ENCODE results near the gene TIPARP. TPM values are rescaled to one million over a fixed set of nuclear protein-coding genes. Genes with fewer than 3 reads are reported as not detected.

Gene TIPARP
- total RNA-seq, 1 experiment from 2014 or later, result 15.8 TPM

GRCh38 chr3:156718622-156719306 lies 44.4 kb downstream of the TIPARP start:
- peaks cover 26% of the 10 kb centered on the region for H3K4me1 Mint-ChIP-seq (ENCODE audit: low read depth, unreplicated experiment)
- no peaks in the 10 kb centered on the region for H3K27me3 Mint-ChIP-seq (ENCODE audit: insufficient read depth, unreplicated experiment)
- H3K4me3 Mint-ChIP-seq (ENCODE audit: unreplicated experiment), result no peak overlapping the region
- no peak for TF ChIP-seq CTCF (IDR thresholded peaks at IDR 0.05; ENCODE audit: insufficient read depth in 1 of 2, low read depth in 1 of 2, low read length in 1 of 2, severe bottlenecking in 1 of 2, unreplicated experiment in 1 of 2)
- no peaks in the 10 kb centered on the region for H3K9me3 Mint-ChIP-seq (ENCODE audit: unreplicated experiment)
- Histone ChIP-seq H3K9me3 (no peaks in the 10 kb centered on the region), H3K36me3 (ENCODE audit: control insufficient read depth, insufficient read depth, low read length) (no peaks in the 10 kb centered on the region), H3K4me3 (ENCODE audit: low read depth, low read length) (no peak overlapping the region), H3K27me3 (replicated peaks; ENCODE audit: control insufficient read depth, insufficient read depth, low read length) (no peaks in the 10 kb centered on the region), H3K4me1 (peaks cover 20% of the 10 kb centered on the region)
- POLR2A ChIA-PET, result no interaction called here
- CTCF ChIA-PET, result no interaction called here
- DNase-seq, result peak in 1 of 2 experiments; percentile 35
- intact Hi-C loops (cut with micrococcal nuclease; ENCODE audit: unreplicated experiment), result loop anchor here (2.0 kb wide), 2 partner anchors 44 to 98 kb away; partner anchors contain the start of gene TIPARP
- no TSS peak for BruUV-seq (replicated peaks)
- H3K27ac Mint-ChIP-seq (ENCODE audit: unreplicated experiment), result peak overlapping the region; percentile 36
- peaks cover 4% of the 10 kb centered on the region for H3K36me3 Mint-ChIP-seq (ENCODE audit: insufficient read depth, unreplicated experiment)

- H3K27ac Mint-ChIP-seq (ENCODE audit: unreplicated experiment), result no peak overlapping the region
- ChIA-PET POLR2A (no interaction called here), CTCF (interaction anchor here (0.6 kb wide), 1 partner anchor 1035 kb away, joined by 3 read pairs; no protein-coding TSS in a partner anchor)
- H3K36me3 Mint-ChIP-seq (ENCODE audit: insufficient read depth, unreplicated experiment), result no peaks in the 10 kb centered on the region
- H3K27me3 Mint-ChIP-seq (ENCODE audit: insufficient read depth, unreplicated experiment), result no peaks in the 10 kb centered on the region
- Histone ChIP-seq H3K9me3 (no peaks in the 10 kb centered on the region), H3K36me3 (ENCODE audit: control insufficient read depth, insufficient read depth, low read length) (no peaks in the 10 kb centered on the region), H3K27me3 (replicated peaks; ENCODE audit: control insufficient read depth, insufficient read depth, low read length) (no peaks in the 10 kb centered on the region), H3K4me3 (ENCODE audit: low read depth, low read length) (no peak overlapping the region), H3K4me1 (peaks cover 20% of the 10 kb centered on the region)
- H3K4me1 Mint-ChIP-seq (ENCODE audit: low read depth, unreplicated experiment), result peaks cover 26% of the 10 kb centered on the region
- no peak overlapping the region for H3K4me3 Mint-ChIP-seq (ENCODE audit: unreplicated experiment)
- DNase-seq, result no peak
- intact Hi-C loops (cut with micrococcal nuclease; ENCODE audit: unreplicated experiment), result no loop called here
- H3K9me3 Mint-ChIP-seq (ENCODE audit: unreplicated experiment), result no peaks in the 10 kb centered on the region
- no TSS peak for BruUV-seq (replicated peaks)
- TF ChIP-seq CTCF (IDR thresholded peaks at IDR 0.05; ENCODE audit: insufficient read depth in 1 of 2, low read depth in 1 of 2, low read length in 1 of 2, severe bottlenecking in 1 of 2, unreplicated experiment in 1 of 2), result no peak
Observed at GRCh38 chr3:156720826-156721225, 46.4 kb downstream of the TIPARP start.

- peaks cover 20% of the 10 kb centered on the region for H3K4me1 ChIP-seq
- H3K4me3 ChIP-seq (ENCODE audit: low read depth, low read length), result no peak overlapping the region
- no TSS peak for BruUV-seq (replicated peaks)
- H3K4me3 Mint-ChIP-seq (ENCODE audit: unreplicated experiment), result no peak overlapping the region
- ChIA-PET POLR2A (no interaction called here), CTCF (no interaction called here)
- no peak for DNase-seq
- no peaks in the 10 kb centered on the region for H3K9me3 ChIP-seq
- H3K27me3 Mint-ChIP-seq (ENCODE audit: insufficient read depth, unreplicated experiment), result no peaks in the 10 kb centered on the region
- no peak for TF ChIP-seq CTCF (IDR thresholded peaks at IDR 0.05; ENCODE audit: insufficient read depth in 1 of 2, low read depth in 1 of 2, low read length in 1 of 2, severe bottlenecking in 1 of 2, unreplicated experiment in 1 of 2)
- H3K27ac Mint-ChIP-seq (ENCODE audit: unreplicated experiment), result no peak overlapping the region
- H3K36me3 Mint-ChIP-seq (ENCODE audit: insufficient read depth, unreplicated experiment), result no peaks in the 10 kb centered on the region
- no peaks in the 10 kb centered on the region for H3K27me3 ChIP-seq (replicated peaks; ENCODE audit: control insufficient read depth, insufficient read depth, low read length)
- no peaks in the 10 kb centered on the region for H3K36me3 ChIP-seq (ENCODE audit: control insufficient read depth, insufficient read depth, low read length)
- H3K9me3 Mint-ChIP-seq (ENCODE audit: unreplicated experiment), result no peaks in the 10 kb centered on the region
- intact Hi-C loops (cut with micrococcal nuclease; ENCODE audit: unreplicated experiment), result no loop called here
- H3K4me1 Mint-ChIP-seq (ENCODE audit: low read depth, unreplicated experiment), result peaks cover 26% of the 10 kb centered on the region
Observed at GRCh38 chr3:156721687-156722618, 47.6 kb downstream of the TIPARP start.
